Activated B cell treated with CpG ODN at 0.5 μM for 24 hours (primary cell): ENCODE results near the gene GPR55. TPM values are rescaled to one million over a fixed set of nuclear protein-coding genes. Genes with fewer than 3 reads are reported as not detected.

Experiments
- ATAC-seq: fragments of 200-7000 bp; cut with Tn5 transposase; one replicate; pipeline ENCODE4 v1.10.0; 2021; ENCODE audit warnings: low read depth, mild to moderate bottlenecking, moderate library complexity
- CTCF ChIA-PET: fragments of 350-600 bp; sonication (Branson Sonifier 250); formaldehyde crosslinking; loops from one replicate; lab custom pipeline; 2021; ENCODE audit warnings: antibody characterized with exemption; lab: Charles Lee
- POLR2A ChIA-PET: fragments of 350-600 bp; sonication (Branson Sonifier 250); formaldehyde crosslinking; loops from one replicate; lab custom pipeline; 2021; ENCODE audit warnings: antibody characterized with exemption; lab: Charles Lee
- DNase-seq: peaks from one replicate; pipeline ENCODE4 v3.0.0; 2022
- H3K27ac Mint-ChIP-seq: one replicate; pipeline ENCODE4 v1.8.0; 2020; ENCODE audit warnings: mixed read lengths
- H3K27me3 Mint-ChIP-seq: one replicate; pipeline ENCODE4 v1.8.0; 2021; ENCODE audit warnings: mixed read lengths
- H3K36me3 Mint-ChIP-seq: one replicate; pipeline ENCODE4 v1.8.0; 2021; ENCODE audit warnings: low read depth, mixed read lengths
- H3K4me1 Mint-ChIP-seq: one replicate; pipeline ENCODE4 v1.8.0; 2021; ENCODE audit warnings: mixed read lengths
- H3K4me3 Mint-ChIP-seq: one replicate; pipeline ENCODE4 v1.8.0; 2020; ENCODE audit warnings: mild to moderate bottlenecking, mixed read lengths
- H3K9me3 Mint-ChIP-seq: one replicate; pipeline ENCODE4 v1.8.0; 2020; ENCODE audit warnings: mixed read lengths
- intact Hi-C: fragments of 100-400 bp; cut with micrococcal nuclease; formaldehyde crosslinking; loops from one replicate; pipeline ENCODE4 v1.15.1; 2024
- total RNA-seq: library from RNA; stranded (reverse); gene quantifications from 2 replicates; pipeline ENCODE4 v1.2.3, GENCODE V29; 2022
- TF ChIP-seq, protein P1 (sequence below): fragments of 200-600 bp; IDR thresholded peaks from one replicate; pipeline ENCODE4 v1.8.0; 2022; ENCODE audit warnings: antibody characterized with exemption, mild to moderate bottlenecking

Gene GPR55
- total RNA-seq, 1 donor from 2014 or later, result 6.3 TPM

DNA sequence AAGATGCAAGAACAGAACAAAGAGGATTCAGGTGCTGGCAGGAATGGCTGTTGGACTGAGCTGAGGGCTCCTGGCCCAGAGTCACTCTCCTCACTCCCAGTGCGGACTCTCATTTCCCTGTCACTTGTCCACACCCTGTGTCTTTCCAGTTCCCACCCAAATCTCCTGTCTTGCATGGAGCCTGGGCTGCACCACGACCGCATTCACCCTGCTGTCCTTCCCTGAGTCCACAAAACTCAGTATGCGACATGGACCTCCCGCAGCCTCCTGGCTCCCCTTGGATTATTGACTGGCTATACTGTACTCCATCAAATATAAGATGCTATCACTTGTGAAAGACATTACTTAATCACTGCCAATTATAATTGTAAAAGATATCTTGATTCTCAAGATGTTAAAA is 62.8 kb downstream of the GPR55 start:
- ChIA-PET POLR2A (interaction anchor here (0.6 kb wide), 1 partner anchor 1075 kb away, joined by 3 read pairs; no protein-coding TSS in a partner anchor), CTCF (interaction anchor here (0.7 kb wide), 1 partner anchor 15 kb away, joined by 3 read pairs; no protein-coding TSS in a partner anchor)
- DNase-seq (no peak), ATAC-seq (no peak)
- Mint-ChIP-seq H3K4me1 (peaks cover 45% of the 10 kb centered on the region), H3K27me3 (peaks cover 8% of the 10 kb centered on the region), H3K4me3 (no peak overlapping the region), H3K9me3 (no peaks in the 10 kb centered on the region), H3K36me3 (no peaks in the 10 kb centered on the region), H3K27ac (no peak overlapping the region)
- TF ChIP-seq, protein P1, sequence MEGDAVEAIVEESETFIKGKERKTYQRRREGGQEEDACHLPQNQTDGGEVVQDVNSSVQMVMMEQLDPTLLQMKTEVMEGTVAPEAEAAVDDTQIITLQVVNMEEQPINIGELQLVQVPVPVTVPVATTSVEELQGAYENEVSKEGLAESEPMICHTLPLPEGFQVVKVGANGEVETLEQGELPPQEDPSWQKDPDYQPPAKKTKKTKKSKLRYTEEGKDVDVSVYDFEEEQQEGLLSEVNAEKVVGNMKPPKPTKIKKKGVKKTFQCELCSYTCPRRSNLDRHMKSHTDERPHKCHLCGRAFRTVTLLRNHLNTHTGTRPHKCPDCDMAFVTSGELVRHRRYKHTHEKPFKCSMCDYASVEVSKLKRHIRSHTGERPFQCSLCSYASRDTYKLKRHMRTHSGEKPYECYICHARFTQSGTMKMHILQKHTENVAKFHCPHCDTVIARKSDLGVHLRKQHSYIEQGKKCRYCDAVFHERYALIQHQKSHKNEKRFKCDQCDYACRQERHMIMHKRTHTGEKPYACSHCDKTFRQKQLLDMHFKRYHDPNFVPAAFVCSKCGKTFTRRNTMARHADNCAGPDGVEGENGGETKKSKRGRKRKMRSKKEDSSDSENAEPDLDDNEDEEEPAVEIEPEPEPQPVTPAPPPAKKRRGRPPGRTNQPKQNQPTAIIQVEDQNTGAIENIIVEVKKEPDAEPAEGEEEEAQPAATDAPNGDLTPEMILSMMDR, result no peak
- intact Hi-C loops, result no loop called here

DNA sequence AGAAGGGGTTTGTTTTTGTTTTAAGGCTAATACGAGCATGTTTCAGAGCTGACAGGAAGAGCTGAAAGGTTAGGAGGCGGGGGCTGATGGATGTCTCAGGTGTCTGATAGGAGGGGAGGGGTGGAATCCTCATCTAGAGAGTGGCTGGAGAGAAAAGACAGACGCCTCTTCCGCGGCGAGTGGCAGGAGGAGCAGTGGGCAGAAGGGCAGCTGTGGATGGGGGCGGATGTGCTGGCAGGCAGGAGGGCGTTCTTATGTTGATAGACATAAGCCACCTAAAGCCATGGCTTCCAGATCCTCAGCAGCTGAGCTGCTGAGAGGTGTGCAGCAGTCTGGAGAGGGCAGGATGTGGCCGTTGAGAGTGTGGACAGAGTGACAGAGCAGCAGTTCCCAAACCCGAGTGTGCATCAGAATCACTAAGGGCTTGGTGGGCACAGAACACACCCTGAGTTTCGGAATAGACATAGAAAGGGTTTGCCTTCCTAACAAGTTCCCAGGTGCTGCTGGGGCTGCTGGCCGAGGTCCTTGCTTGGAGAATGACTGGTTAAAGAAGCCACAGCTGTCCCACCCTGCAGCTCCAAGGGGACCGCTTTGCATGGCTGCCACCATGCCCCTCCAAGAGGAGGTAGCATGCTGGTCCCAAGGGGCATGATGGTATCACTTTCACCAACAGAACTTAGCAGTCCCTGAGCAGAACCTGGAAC is 63.3 kb downstream of the GPR55 start:
- no peaks in the 10 kb centered on the region for H3K36me3 Mint-ChIP-seq
- TF ChIP-seq, protein P1, result no peak
- no peak overlapping the region for H3K27ac Mint-ChIP-seq
- ChIA-PET POLR2A (no interaction called here), CTCF (interaction anchor here (0.7 kb wide), 1 partner anchor 16 kb away, joined by 3 read pairs; no protein-coding TSS in a partner anchor)
- intact Hi-C loops, result no loop called here
- peaks cover 8% of the 10 kb centered on the region for H3K27me3 Mint-ChIP-seq
- H3K4me3 Mint-ChIP-seq, result no peak overlapping the region
- DNase-seq, result no peak
- no peak for ATAC-seq
- H3K4me1 Mint-ChIP-seq, result peaks cover 39% of the 10 kb centered on the region
- H3K9me3 Mint-ChIP-seq, result no peaks in the 10 kb centered on the region

Other genes with a start within 250 kb of the GPR55 start
- 60.1 and 68.6 TPM in 2 replicates for gene CAB39, start 212.4 kb downstream of the GPR55 start, total RNA-seq
- gene ITM2C, start 60.3 kb downstream of the GPR55 start, total RNA-seq, result 102 and 117 TPM in 2 replicates
- not detected in 2 replicates for gene SPATA3, start 70.9 kb upstream of the GPR55 start, total RNA-seq
- not detected in 2 replicates for gene C2orf72, start 112.3 kb upstream of the GPR55 start, total RNA-seq
- gene PSMD1, start 131.6 kb upstream of the GPR55 start, total RNA-seq, result 99.9 and 105 TPM in 2 replicates
- gene HTR2B, start 199.8 kb upstream of the GPR55 start, total RNA-seq, result not detected in 2 replicates